Loucy (cell line): ENCODE data around the gene TPSD1.

Experiments used
- H2AFZ ChIP-seq: fragments of 200-600 bp; sonication (generic); 2 replicates; pipeline ENCODE4 v1.6.0; 2016; ENCODE audit warnings: antibody characterized with exemption, mild to moderate bottlenecking, low read length, moderate library complexity
- H3F3A ChIP-seq: fragments of 200-600 bp; 2 replicates; pipeline ENCODE4 v1.6.0; 2016; ENCODE audit warnings: antibody characterized with exemption, low read depth, mild to moderate bottlenecking
- H3K27me3 ChIP-seq: fragments of 200-600 bp; sonication (generic); 2 replicates; pipeline ENCODE4 v1.6.1; 2014; ENCODE audit warnings: low read length, mild to moderate bottlenecking; ENCODE audit not compliant: insufficient read depth, poor library complexity, severe bottlenecking
- H3K36me3 ChIP-seq: fragments of 200-600 bp; sonication (generic); 2 replicates; pipeline ENCODE4 v1.6.1; 2016; ENCODE audit warnings: low read length; ENCODE audit not compliant: insufficient read depth
- H3K4me1 ChIP-seq: fragments of 200-600 bp; sonication (generic); 2 replicates; pipeline ENCODE4 v1.5.1; 2014; ENCODE audit warnings: low read length, mild to moderate bottlenecking; ENCODE audit not compliant: insufficient read depth, poor library complexity, severe bottlenecking
- H3K4me2 ChIP-seq: fragments of 200-600 bp; sonication (generic); 2 replicates; pipeline ENCODE4 v1.6.0; 2014; ENCODE audit warnings: antibody characterized with exemption, low read length, low read depth, mild to moderate bottlenecking; ENCODE audit not compliant: poor library complexity, severe bottlenecking
- H3K4me3 ChIP-seq: fragments of 200-600 bp; sonication (generic); 2 replicates; pipeline ENCODE4 v1.5.1; 2014; ENCODE audit warnings: low read length, mild to moderate bottlenecking, mixed read lengths; ENCODE audit not compliant: poor library complexity, severe bottlenecking
- H3K79me2 ChIP-seq: fragments of 200-600 bp; sonication (generic); 2 replicates; pipeline ENCODE4 v1.6.1; 2014; ENCODE audit warnings: low read length; ENCODE audit not compliant: insufficient read depth
- H3K9ac ChIP-seq: fragments of 200-600 bp; sonication (generic); 2 replicates; pipeline ENCODE4 v1.6.0; 2014; ENCODE audit warnings: mild to moderate bottlenecking, low read depth, low read length, moderate library complexity; ENCODE audit not compliant: poor library complexity, severe bottlenecking
- H3K9me2 ChIP-seq: fragments of 200-600 bp; sonication (generic); replicated peaks from 2 replicates; pipeline ENCODE4 v1.6.1; 2016; ENCODE audit warnings: low read depth, low read length, mixed read lengths
- H3K9me3 ChIP-seq: fragments of 200-600 bp; sonication (generic); 2 replicates; pipeline ENCODE4 v1.6.1; 2014; ENCODE audit warnings: mild to moderate bottlenecking, antibody characterized with exemption, low read length, low read depth; ENCODE audit not compliant: insufficient read depth
- H4K20me1 ChIP-seq: fragments of 200-600 bp; sonication (generic); 2 replicates; pipeline ENCODE4 v1.6.0; 2014; ENCODE audit warnings: antibody characterized with exemption, low read length, mild to moderate bottlenecking; ENCODE audit not compliant: insufficient read depth, poor library complexity, severe bottlenecking
- CTCF ChIP-seq: fragments of 200-600 bp; sonication (generic); conservative IDR thresholded peaks from 2 replicates; pipeline ENCODE4 v1.5.1; 2014; ENCODE audit warnings: mild to moderate bottlenecking, antibody characterized with exemption, low read length
- EZH2phosphoT487 ChIP-seq: fragments of 200-600 bp; IDR thresholded peaks from 2 replicates; pipeline ENCODE4 v1.6.1; 2018; ENCODE audit warnings: antibody characterized with exemption, mild to moderate bottlenecking, moderate library complexity, borderline replicate concordance

The TPSD1 gene

GRCh38 chr16:1279081-1279944 lies 23.4 kb downstream of the TPSD1 start:
- H3K79me2 ChIP-seq: no peaks in the 10 kb centered on the region
- no peaks in the 10 kb centered on the region for H3K4me1 ChIP-seq
- no peak overlapping the region for H2AFZ ChIP-seq
- H3K9me2 ChIP-seq: no peaks in the 10 kb centered on the region
- TF ChIP-seq CTCF (no peak), EZH2phosphoT487 (no peak)
- no peaks in the 10 kb centered on the region for H3K9me3 ChIP-seq
- no peaks in the 10 kb centered on the region for H4K20me1 ChIP-seq
- H3K27me3 ChIP-seq: no peaks in the 10 kb centered on the region
- no peak overlapping the region for H3K4me2 ChIP-seq
- H3K36me3 ChIP-seq: no peaks in the 10 kb centered on the region
- no peak overlapping the region for H3K9ac ChIP-seq
- no peak overlapping the region for H3K4me3 ChIP-seq
- no peaks in the 10 kb centered on the region for H3F3A ChIP-seq

GRCh38 chr16:1279945-1280589 lies 24.2 kb downstream of the TPSD1 start:
- Histone ChIP-seq H3K9me3 (no peaks in the 10 kb centered on the region), H4K20me1 (no peaks in the 10 kb centered on the region), H3K4me2 (no peak overlapping the region), H3K36me3 (no peaks in the 10 kb centered on the region), H3F3A (no peaks in the 10 kb centered on the region), H3K4me3 (no peak overlapping the region), H3K27me3 (no peaks in the 10 kb centered on the region), H3K9me2 (no peaks in the 10 kb centered on the region), H3K4me1 (no peaks in the 10 kb centered on the region), H3K9ac (no peak overlapping the region), H3K79me2 (no peaks in the 10 kb centered on the region), H2AFZ (no peak overlapping the region)
- no peak for TF ChIP-seq CTCF
- no peak for TF ChIP-seq EZH2phosphoT487

- TF ChIP-seq CTCF (no peak), EZH2phosphoT487 (no peak)
- no peaks in the 10 kb centered on the region for H3K27me3 ChIP-seq
- H3K4me3 ChIP-seq: no peak overlapping the region
- no peaks in the 10 kb centered on the region for H3K79me2 ChIP-seq
- H3K9me3 ChIP-seq: no peaks in the 10 kb centered on the region
- H3K4me2 ChIP-seq: no peak overlapping the region
- H3K4me1 ChIP-seq: no peaks in the 10 kb centered on the region
- no peaks in the 10 kb centered on the region for H3F3A ChIP-seq
- H4K20me1 ChIP-seq: no peaks in the 10 kb centered on the region
- no peaks in the 10 kb centered on the region for H3K9me2 ChIP-seq
- no peaks in the 10 kb centered on the region for H3K36me3 ChIP-seq
- no peak overlapping the region for H2AFZ ChIP-seq
- H3K9ac ChIP-seq: no peak overlapping the region
Observed at GRCh38 chr16:1280783-1281182, 24.9 kb downstream of the TPSD1 start.
